ENCODE measurements around the gene TCFL5. TPM values are rescaled to one million over a fixed set of nuclear protein-coding genes. Genes with fewer than 3 reads are reported as not detected.

The TCFL5 gene
- total RNA-seq, 2 experiments from 2014 or later: 6.2 to 6.5 TPM

- POLR2A ChIA-PET: interaction anchor here (1.0 kb wide), 1 partner anchor 27 kb away, joined by 3 read pairs; the partner anchor contains the start of gene DIDO1
- CTCF ChIA-PET: interaction anchor here (0.7 to 4.8 kb wide), 6 partner anchors 10 to 110 kb away, joined by 3 to 30 read pairs (median 4); no protein-coding TSS in a partner anchor
These were observed 37.5 kb upstream of the TCFL5 start for GRCh38 chr20:62898970-62899632.

- ChIA-PET POLR2A (no interaction called here), CTCF (interaction anchor here (0.6 to 4.8 kb wide), 8 partner anchors 9 to 484 kb away, joined by 3 to 30 read pairs (median 4); no protein-coding TSS in a partner anchor)
These were observed 36.7 kb upstream of the TCFL5 start for GRCh38 chr20:62898093-62898964.

GRCh38 chr20:62897666-62898065, 36.0 kb upstream of the TCFL5 start:
- CTCF ChIA-PET: interaction anchor here (0.6 to 4.8 kb wide), 7 partner anchors 10 to 484 kb away, joined by 3 to 30 read pairs (median 3); no protein-coding TSS in a partner anchor
- POLR2A ChIA-PET: no interaction called here

GRCh38 chr20:62896526-62896925, 34.9 kb upstream of the TCFL5 start:
- CTCF ChIA-PET: no interaction called here
- POLR2A ChIA-PET: no interaction called here

DNA sequence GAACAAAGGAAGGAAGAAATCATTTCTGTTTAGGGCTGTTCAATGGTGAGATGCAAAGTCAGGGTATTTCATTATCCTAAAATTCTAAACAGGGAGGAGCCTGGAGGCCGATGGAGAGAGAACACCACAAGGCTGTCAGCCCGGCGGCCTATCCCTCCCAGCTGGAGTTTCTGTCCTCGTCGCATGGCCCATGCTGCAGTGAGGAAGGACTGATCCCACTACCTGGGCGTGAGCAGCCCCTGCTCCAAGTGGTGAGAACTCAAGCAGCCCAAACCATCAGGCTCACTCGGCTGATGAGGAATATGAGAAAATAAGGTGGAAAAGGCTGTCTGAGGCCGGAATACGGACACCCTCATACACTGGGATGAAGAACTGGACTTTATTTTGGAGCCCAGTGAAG, 33.9 kb upstream of the TCFL5 start:
- ChIA-PET POLR2A (no interaction called here), CTCF (interaction anchor here (1.5 kb wide), 1 partner anchor 12 kb away, joined by 5 read pairs; no protein-coding TSS in a partner anchor)

- POLR2A ChIA-PET: no interaction called here
- CTCF ChIA-PET: interaction anchor here (1.5 kb wide), 1 partner anchor 13 kb away, joined by 5 read pairs; no protein-coding TSS in a partner anchor
These were observed 32.6 kb upstream of the TCFL5 start for GRCh38 chr20:62894261-62894660.

- ChIA-PET CTCF (no interaction called here), POLR2A (no interaction called here)
These were observed 32.1 kb upstream of the TCFL5 start for GRCh38 chr20:62893700-62894099.

DNA sequence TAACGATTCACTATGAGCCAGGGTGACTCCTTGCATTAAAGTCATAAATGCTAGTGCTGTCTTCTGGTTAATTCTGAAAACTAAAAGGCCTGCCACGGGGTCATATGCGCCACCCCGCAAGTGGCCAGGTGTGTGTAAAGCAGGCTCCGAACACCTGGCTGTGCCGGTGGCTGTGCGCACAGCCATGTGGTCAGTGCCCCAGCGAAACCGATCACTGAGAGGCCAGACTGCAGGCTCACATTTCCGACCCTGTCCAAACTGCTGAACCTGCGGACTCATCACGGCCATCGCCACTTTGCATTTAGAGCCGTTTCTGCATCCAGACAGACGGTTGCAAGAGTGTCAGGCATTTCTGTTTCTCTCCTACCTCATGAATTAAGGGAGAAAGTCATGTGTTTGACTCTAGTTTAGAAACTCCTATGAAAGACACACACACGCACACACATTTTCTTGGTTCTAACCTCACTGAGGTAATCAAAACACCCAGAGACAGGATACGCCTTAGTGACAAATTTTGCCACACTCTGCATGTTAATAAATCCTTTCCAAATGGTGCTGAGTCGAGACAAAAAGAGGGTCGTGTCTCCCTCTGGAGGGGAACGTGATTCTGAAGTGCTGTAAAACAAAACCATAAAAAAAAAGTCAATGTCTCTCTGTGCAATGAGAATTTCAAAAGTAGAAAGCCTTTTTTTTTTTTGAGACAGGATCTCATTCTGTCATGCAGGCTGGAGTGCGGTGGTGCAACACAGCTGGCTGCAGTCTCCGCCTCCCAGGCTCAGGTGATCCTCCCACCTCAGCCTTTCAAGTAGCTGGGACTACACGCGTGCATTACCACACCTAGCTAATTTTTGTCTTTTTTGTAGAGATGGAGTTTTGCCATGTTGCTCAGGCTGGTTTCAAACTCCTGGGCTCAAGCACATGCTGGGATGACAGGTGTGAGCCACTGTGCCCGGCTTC, 31.0 kb upstream of the TCFL5 start:
- CTCF ChIA-PET: interaction anchor here (0.5 kb wide), 1 partner anchor 48 kb away, joined by 3 read pairs; no protein-coding TSS in a partner anchor
- POLR2A ChIA-PET: no interaction called here

DNA sequence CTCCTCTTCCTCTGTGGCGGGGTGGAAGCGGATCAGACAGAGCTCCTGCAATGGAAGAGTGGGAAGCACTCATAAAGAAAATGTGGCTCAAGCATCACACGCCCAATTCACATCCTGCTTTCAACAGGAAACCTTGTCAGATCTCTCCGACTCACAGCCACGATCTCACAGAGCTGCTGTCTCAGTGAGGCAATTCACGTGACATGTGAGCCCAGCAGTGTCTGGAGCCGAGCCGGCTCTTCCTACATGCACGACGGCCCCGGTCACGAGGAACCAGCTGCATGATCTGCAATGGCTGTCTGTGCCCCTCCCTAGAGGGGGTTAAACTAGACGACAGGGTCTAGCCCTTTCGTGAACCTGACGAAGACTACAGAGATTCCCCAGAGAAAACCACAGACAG, 29.5 kb upstream of the TCFL5 start:
- CTCF ChIA-PET: interaction anchor here (1.9 kb wide), 1 partner anchor 118 kb away, joined by 4 read pairs; no protein-coding TSS in a partner anchor
- POLR2A ChIA-PET: no interaction called here

- ChIA-PET CTCF (interaction anchor here (1.9 kb wide), 1 partner anchor 119 kb away, joined by 4 read pairs; no protein-coding TSS in a partner anchor), POLR2A (no interaction called here)
These were observed 28.8 kb upstream of the TCFL5 start for GRCh38 chr20:62890444-62890843.

DNA sequence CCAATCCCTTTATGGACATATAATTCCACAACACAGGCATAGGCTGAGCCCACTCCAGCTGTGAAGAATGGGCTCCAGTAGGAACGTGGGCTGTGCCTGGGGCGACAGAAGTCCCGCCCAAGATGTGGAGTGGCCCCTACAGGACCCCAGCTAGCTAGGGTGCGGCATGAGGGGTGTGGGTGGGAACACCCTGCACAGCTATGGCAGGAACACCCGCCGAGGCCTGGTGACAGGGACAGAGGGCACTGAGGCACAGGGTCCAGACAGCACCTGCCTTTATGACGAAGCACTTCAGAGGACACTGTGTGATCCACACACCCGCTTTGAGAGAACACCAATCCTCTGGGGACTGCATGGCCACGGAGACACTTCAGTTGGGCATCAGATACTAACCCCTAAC, 28.2 kb upstream of the TCFL5 start:
- ChIA-PET CTCF (interaction anchor here (1.9 kb wide), 1 partner anchor 119 kb away, joined by 4 read pairs; no protein-coding TSS in a partner anchor), POLR2A (no interaction called here)

- ChIA-PET POLR2A (no interaction called here), CTCF (interaction anchor here (1.9 kb wide), 1 partner anchor 120 kb away, joined by 4 read pairs; no protein-coding TSS in a partner anchor)
These were observed 27.8 kb upstream of the TCFL5 start for GRCh38 chr20:62889411-62889810.

- ChIA-PET CTCF (no interaction called here), POLR2A (no interaction called here)
These were observed 27.3 kb upstream of the TCFL5 start for GRCh38 chr20:62888910-62889309.

DNA sequence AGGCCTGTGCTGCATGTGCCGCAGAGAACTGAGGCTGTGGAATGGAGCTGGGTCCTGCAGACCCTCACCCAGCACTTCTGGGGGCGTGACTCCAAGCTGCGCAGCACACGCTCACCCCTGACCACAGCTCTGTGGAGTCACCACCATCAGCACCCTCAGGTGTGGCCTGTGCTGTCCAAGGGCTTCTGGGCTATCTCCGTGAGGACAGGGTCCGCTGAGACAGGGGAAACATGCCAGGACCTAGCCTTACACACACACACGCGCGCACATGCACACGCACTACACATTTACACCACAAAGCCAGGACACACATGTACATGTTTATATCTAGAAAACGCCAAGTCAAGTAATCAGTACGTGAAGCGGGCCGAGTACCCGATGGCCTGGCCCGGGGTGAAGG, 26.8 kb upstream of the TCFL5 start:
- CTCF ChIA-PET: no interaction called here
- POLR2A ChIA-PET: no interaction called here

- ChIA-PET POLR2A (no interaction called here), CTCF (interaction anchor here (0.9 to 2.3 kb wide), 2 partner anchors 10 to 20 kb away, joined by 3 to 6 read pairs; no protein-coding TSS in a partner anchor)
These were observed 26.2 kb upstream of the TCFL5 start for GRCh38 chr20:62887860-62888239.

DNA sequence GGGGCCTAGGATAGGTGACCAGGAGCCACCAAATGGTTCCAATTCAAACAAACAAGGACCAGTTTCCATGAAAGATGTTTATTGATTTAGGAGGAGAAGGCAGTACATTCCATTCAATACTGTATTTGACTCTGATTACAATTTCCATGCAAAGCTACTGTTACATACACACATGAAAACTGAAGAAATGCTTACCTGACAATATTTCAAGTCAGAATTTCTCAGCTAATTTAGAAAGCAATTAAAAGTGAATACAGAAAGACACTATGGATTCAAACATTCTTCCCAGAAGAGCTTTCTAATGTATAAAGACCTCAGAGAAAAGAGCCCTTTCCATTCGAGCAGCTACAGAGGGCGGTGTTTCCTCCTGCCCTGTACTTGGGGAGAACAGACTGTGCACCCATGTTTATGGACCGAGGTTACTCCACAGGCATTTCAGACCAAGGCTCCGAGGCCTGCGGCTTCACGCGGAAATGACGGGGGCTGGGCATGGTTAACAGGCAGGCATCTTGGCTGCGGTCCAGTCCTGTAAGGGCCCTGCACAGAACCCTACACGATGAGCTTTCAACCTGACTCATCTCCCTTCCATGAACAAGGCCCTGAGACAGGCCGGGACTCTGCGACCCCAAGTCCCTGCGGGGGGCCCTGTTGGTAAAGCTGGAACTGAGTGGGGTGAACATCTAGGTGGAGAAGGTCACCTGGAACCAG, 25.7 kb upstream of the TCFL5 start:
- CTCF ChIA-PET: interaction anchor here (0.9 to 2.3 kb wide), 2 partner anchors 10 to 20 kb away, joined by 3 to 6 read pairs; no protein-coding TSS in a partner anchor
- POLR2A ChIA-PET: no interaction called here

GRCh38 chr20:62886709-62887058, 25.1 kb upstream of the TCFL5 start:
- ChIA-PET CTCF (interaction anchor here (2.3 kb wide), 1 partner anchor 21 kb away, joined by 6 read pairs; no protein-coding TSS in a partner anchor), POLR2A (no interaction called here)

DNA sequence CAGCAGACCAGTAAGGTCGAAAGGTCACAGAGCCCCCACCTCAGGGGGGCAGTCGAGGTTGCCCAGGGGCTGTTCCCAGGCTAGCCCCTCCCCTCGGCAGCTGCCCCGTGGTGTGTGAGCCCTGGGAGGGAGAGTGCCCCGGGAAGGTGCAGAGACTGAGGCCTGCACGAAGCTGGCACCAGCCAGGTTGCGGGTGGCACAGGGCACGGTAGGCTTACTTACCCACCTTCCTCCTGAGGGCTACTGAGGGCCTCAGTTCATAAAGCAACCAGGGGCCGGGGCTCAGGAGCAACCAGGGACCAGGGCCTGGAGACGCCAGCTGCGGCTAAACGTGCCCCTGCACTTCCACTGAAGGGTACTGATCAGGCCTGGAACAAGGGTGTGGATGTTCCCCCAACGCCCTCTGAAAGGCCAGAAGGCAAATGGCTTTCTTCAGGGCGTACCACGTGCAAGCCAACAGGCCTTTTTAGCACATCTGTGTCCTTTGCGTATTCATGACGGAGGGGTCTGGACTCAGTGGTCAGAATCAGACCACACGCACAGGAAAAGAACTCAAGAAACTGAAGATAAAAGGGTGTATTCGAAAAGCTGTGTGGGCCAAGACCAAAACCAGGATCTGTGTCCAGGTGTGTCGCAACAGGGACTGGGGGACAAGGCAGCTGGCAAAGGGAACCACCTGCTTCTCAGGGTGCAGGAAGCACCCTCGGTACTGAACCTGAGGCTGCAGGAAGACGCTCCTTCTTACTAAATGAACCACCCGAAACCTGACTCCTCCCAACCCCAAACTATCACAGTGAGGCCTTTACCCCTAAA, 24.5 kb upstream of the TCFL5 start:
- ChIA-PET POLR2A (no interaction called here), CTCF (interaction anchor here (2.3 kb wide), 1 partner anchor 21 kb away, joined by 6 read pairs; no protein-coding TSS in a partner anchor)
